Measurements from ENCODE around the gene CALY.

Gene CALY

GRCh38 chr10:133311570-133311969, 25.1 kb downstream of the CALY start:
- Histone ChIP-seq H3K27ac (replicated peaks; ENCODE audit: low read length) (no peak overlapping the region), H2BK15ac (ENCODE audit: low read length) (no peak overlapping the region), H4K8ac (ENCODE audit: low read depth, low read length) (no peak overlapping the region), H3K4me3 (ENCODE audit: low read length in 2 of 2) (no peak overlapping the region), H3K79me1 (ENCODE audit: low read depth, low read length) (peaks cover 21% of the 10 kb centered on the region), H3K18ac (ENCODE audit: low read length) (no peak overlapping the region), H3K14ac (ENCODE audit: low read length) (no peak overlapping the region), H3K23ac (ENCODE audit: low read depth, low read length, poor library complexity) (no peak overlapping the region), H3K9me3 (replicated peaks in 1 of 2; ENCODE audit: control insufficient read depth in 2 of 2, insufficient read depth in 1 of 2, low read depth in 1 of 2, low read length in 2 of 2) (no peaks in the 10 kb centered on the region), H2AK5ac (ENCODE audit: low read depth, low read length) (no peak overlapping the region), H3K9ac (ENCODE audit: low read depth, low read length, poor library complexity) (no peak overlapping the region), H3K4me1 (ENCODE audit: control insufficient read depth in 2 of 2, insufficient read depth in 1 of 2, low read depth in 1 of 2, low read length in 2 of 2) (peaks cover 8 to 12% of the 10 kb centered on the region in 2 donors), H2BK12ac (ENCODE audit: low read length) (no peak overlapping the region), H2BK120ac (ENCODE audit: low read depth, low read length) (no peak overlapping the region), H3K36me3 (replicated peaks in 1 of 2; ENCODE audit: control insufficient read depth in 2 of 2, insufficient read depth in 2 of 2, low read length in 2 of 2) (peaks cover 27 to 41% of the 10 kb centered on the region in 2 donors), H2AFZ (ENCODE audit: low read length) (no peak overlapping the region), H2BK5ac (ENCODE audit: low read length) (no peak overlapping the region), H3K4me2 (ENCODE audit: insufficient read depth, low read length, poor library complexity, severe bottlenecking) (no peak overlapping the region), H3K4ac (ENCODE audit: low read length) (no peak overlapping the region), H4K91ac (ENCODE audit: low read depth, low read length, poor library complexity) (no peak overlapping the region), H3K27me3 (ENCODE audit: control insufficient read depth in 3 of 3, insufficient read depth in 3 of 3, low read depth in 1 of 3, low read length in 3 of 3) (no peaks in the 10 kb centered on the region)
- DNase-seq (ENCODE audit: low spot score), result no peak
- no CpG with 5 or more reads among the region's 10 CpGs for WGBS, 2 donors (ENCODE audit: extremely low coverage in 2 of 2, insufficient read length in 2 of 2, insufficient replicate concordance in 1 of 2)

- H3K4me1 ChIP-seq (ENCODE audit: control insufficient read depth in 2 of 2, insufficient read depth in 1 of 2, low read depth in 1 of 2, low read length in 2 of 2), result peaks cover 8 to 12% of the 10 kb centered on the region in 2 donors
- no peak overlapping the region for H4K8ac ChIP-seq (ENCODE audit: low read depth, low read length)
- H3K4ac ChIP-seq (ENCODE audit: low read length), result no peak overlapping the region
- no peak overlapping the region for H4K91ac ChIP-seq (ENCODE audit: low read depth, low read length, poor library complexity)
- H2AFZ ChIP-seq (ENCODE audit: low read length), result no peak overlapping the region
- no peak overlapping the region for H2AK5ac ChIP-seq (ENCODE audit: low read depth, low read length)
- H3K4me2 ChIP-seq (ENCODE audit: insufficient read depth, low read length, poor library complexity, severe bottlenecking), result no peak overlapping the region
- no peaks in the 10 kb centered on the region for H3K9me3 ChIP-seq (replicated peaks in 1 of 2; ENCODE audit: control insufficient read depth in 2 of 2, insufficient read depth in 1 of 2, low read depth in 1 of 2, low read length in 2 of 2)
- no peak for DNase-seq (ENCODE audit: low spot score)
- peaks cover 23% of the 10 kb centered on the region for H3K79me1 ChIP-seq (ENCODE audit: low read depth, low read length)
- H3K4me3 ChIP-seq (ENCODE audit: low read length in 2 of 2), result no peak overlapping the region
- H2BK15ac ChIP-seq (ENCODE audit: low read length), result no peak overlapping the region
- H3K27ac ChIP-seq (replicated peaks; ENCODE audit: low read length), result no peak overlapping the region
- H3K9ac ChIP-seq (ENCODE audit: low read depth, low read length, poor library complexity), result no peak overlapping the region
- no peak overlapping the region for H3K18ac ChIP-seq (ENCODE audit: low read length)
- no peaks in the 10 kb centered on the region for H3K27me3 ChIP-seq (ENCODE audit: control insufficient read depth in 3 of 3, insufficient read depth in 3 of 3, low read depth in 1 of 3, low read length in 3 of 3)
- no peak overlapping the region for H2BK120ac ChIP-seq (ENCODE audit: low read depth, low read length)
- no peak overlapping the region for H2BK5ac ChIP-seq (ENCODE audit: low read length)
- no peak overlapping the region for H2BK12ac ChIP-seq (ENCODE audit: low read length)
- H3K23ac ChIP-seq (ENCODE audit: low read depth, low read length, poor library complexity), result no peak overlapping the region
- WGBS, 2 donors (ENCODE audit: extremely low coverage in 2 of 2, insufficient read length in 2 of 2, insufficient replicate concordance in 1 of 2), result no CpG with 5 or more reads among the region's 8 CpGs
- no peak overlapping the region for H3K14ac ChIP-seq (ENCODE audit: low read length)
- peaks cover 27 to 41% of the 10 kb centered on the region in 2 donors for H3K36me3 ChIP-seq (replicated peaks in 1 of 2; ENCODE audit: control insufficient read depth in 2 of 2, insufficient read depth in 2 of 2, low read length in 2 of 2)
These were observed 25.9 kb downstream of the CALY start for GRCh38 chr10:133310789-133311188.

GRCh38 chr10:133310399-133310755, 26.3 kb downstream of the CALY start:
- no peak overlapping the region for H4K91ac ChIP-seq (ENCODE audit: low read depth, low read length, poor library complexity)
- no peak overlapping the region for H2AK5ac ChIP-seq (ENCODE audit: low read depth, low read length)
- peak overlapping the region; percentile 40 for H3K23ac ChIP-seq (ENCODE audit: low read depth, low read length, poor library complexity)
- no peak overlapping the region for H3K27ac ChIP-seq (replicated peaks; ENCODE audit: low read length)
- no peak overlapping the region for H3K4me3 ChIP-seq (ENCODE audit: low read length in 2 of 2)
- peaks cover 8 to 12% of the 10 kb centered on the region in 2 donors for H3K4me1 ChIP-seq (ENCODE audit: control insufficient read depth in 2 of 2, insufficient read depth in 1 of 2, low read depth in 1 of 2, low read length in 2 of 2)
- no peak overlapping the region for H2AFZ ChIP-seq (ENCODE audit: low read length)
- peaks cover 27 to 41% of the 10 kb centered on the region in 2 donors for H3K36me3 ChIP-seq (replicated peaks in 1 of 2; ENCODE audit: control insufficient read depth in 2 of 2, insufficient read depth in 2 of 2, low read length in 2 of 2)
- no peak overlapping the region for H2BK120ac ChIP-seq (ENCODE audit: low read depth, low read length)
- H2BK12ac ChIP-seq (ENCODE audit: low read length), result no peak overlapping the region
- H3K9me3 ChIP-seq (replicated peaks in 1 of 2; ENCODE audit: control insufficient read depth in 2 of 2, insufficient read depth in 1 of 2, low read depth in 1 of 2, low read length in 2 of 2), result no peaks in the 10 kb centered on the region
- peaks cover 25% of the 10 kb centered on the region for H3K79me1 ChIP-seq (ENCODE audit: low read depth, low read length)
- H3K14ac ChIP-seq (ENCODE audit: low read length), result no peak overlapping the region
- no peak overlapping the region for H4K8ac ChIP-seq (ENCODE audit: low read depth, low read length)
- H2BK5ac ChIP-seq (ENCODE audit: low read length), result no peak overlapping the region
- no peak for DNase-seq (ENCODE audit: low spot score)
- no peaks in the 10 kb centered on the region for H3K27me3 ChIP-seq (ENCODE audit: control insufficient read depth in 3 of 3, insufficient read depth in 3 of 3, low read depth in 1 of 3, low read length in 3 of 3)
- no CpG with 5 or more reads among the region's 16 CpGs for WGBS, 2 donors (ENCODE audit: extremely low coverage in 2 of 2, insufficient read length in 2 of 2, insufficient replicate concordance in 1 of 2)
- H3K18ac ChIP-seq (ENCODE audit: low read length), result no peak overlapping the region
- H3K9ac ChIP-seq (ENCODE audit: low read depth, low read length, poor library complexity), result peak overlapping the region; percentile 30
- no peak overlapping the region for H2BK15ac ChIP-seq (ENCODE audit: low read length)
- H3K4me2 ChIP-seq (ENCODE audit: insufficient read depth, low read length, poor library complexity, severe bottlenecking), result no peak overlapping the region
- H3K4ac ChIP-seq (ENCODE audit: low read length), result no peak overlapping the region

DNA sequence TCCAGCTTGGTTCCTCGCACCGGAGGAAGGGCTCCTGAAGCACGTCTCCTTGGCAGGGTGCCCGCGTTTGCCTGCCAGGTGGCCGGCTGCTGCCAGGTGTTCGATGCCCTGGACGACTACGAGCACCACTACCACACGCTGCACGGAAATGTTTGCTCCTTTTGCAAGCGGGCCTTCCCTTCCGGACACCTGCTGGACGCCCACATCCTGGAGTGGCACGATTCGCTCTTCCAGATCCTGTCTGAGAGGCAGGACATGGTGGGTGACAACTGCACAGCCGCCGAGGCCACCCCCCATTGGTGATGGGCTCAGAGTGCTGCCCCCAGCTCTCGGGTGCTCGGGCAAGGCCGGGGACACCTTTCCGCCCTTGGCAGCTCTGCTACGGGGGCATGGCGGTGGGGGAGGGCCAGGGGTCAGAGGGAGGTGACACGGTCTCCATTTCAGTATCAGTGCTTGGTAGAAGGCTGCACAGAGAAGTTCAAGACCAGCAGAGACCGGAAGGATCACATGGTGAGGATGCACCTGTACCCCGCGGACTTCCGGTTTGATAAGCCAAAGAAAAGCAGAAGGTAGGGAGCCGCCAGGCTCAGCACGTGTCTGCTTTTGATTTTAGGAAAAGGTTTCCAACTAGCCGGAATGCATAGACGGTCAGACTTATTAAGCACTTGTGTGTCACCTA, 26.8 kb downstream of the CALY start:
- H3K4me2 ChIP-seq (ENCODE audit: insufficient read depth, low read length, poor library complexity, severe bottlenecking), result no peak overlapping the region
- peak overlapping the region; percentile 57 for H3K18ac ChIP-seq (ENCODE audit: low read length)
- H4K8ac ChIP-seq (ENCODE audit: low read depth, low read length), result peak overlapping the region; percentile 65
- H3K9ac ChIP-seq (ENCODE audit: low read depth, low read length, poor library complexity), result no peak overlapping the region
- no CpG with 5 or more reads among the region's 33 CpGs for WGBS, 2 donors (ENCODE audit: extremely low coverage in 2 of 2, insufficient read length in 2 of 2, insufficient replicate concordance in 1 of 2)
- H3K79me1 ChIP-seq (ENCODE audit: low read depth, low read length), result peaks cover 25% of the 10 kb centered on the region
- H2BK120ac ChIP-seq (ENCODE audit: low read depth, low read length), result no peak overlapping the region
- peak overlapping the region; percentile 82 for H3K14ac ChIP-seq (ENCODE audit: low read length)
- no peaks in the 10 kb centered on the region for H3K27me3 ChIP-seq (ENCODE audit: control insufficient read depth in 3 of 3, insufficient read depth in 3 of 3, low read depth in 1 of 3, low read length in 3 of 3)
- peaks cover 8 to 12% of the 10 kb centered on the region in 2 donors for H3K4me1 ChIP-seq (ENCODE audit: control insufficient read depth in 2 of 2, insufficient read depth in 1 of 2, low read depth in 1 of 2, low read length in 2 of 2)
- H3K4ac ChIP-seq (ENCODE audit: low read length), result peak overlapping the region; percentile 23
- H2AK5ac ChIP-seq (ENCODE audit: low read depth, low read length), result peak overlapping the region; percentile 75
- H2BK5ac ChIP-seq (ENCODE audit: low read length), result no peak overlapping the region
- no peak for DNase-seq (ENCODE audit: low spot score)
- H2AFZ ChIP-seq (ENCODE audit: low read length), result no peak overlapping the region
- H3K23ac ChIP-seq (ENCODE audit: low read depth, low read length, poor library complexity), result peak overlapping the region; percentile 93
- H2BK15ac ChIP-seq (ENCODE audit: low read length), result no peak overlapping the region
- no peak overlapping the region for H2BK12ac ChIP-seq (ENCODE audit: low read length)
- no peaks in the 10 kb centered on the region for H3K9me3 ChIP-seq (replicated peaks in 1 of 2; ENCODE audit: control insufficient read depth in 2 of 2, insufficient read depth in 1 of 2, low read depth in 1 of 2, low read length in 2 of 2)
- H3K36me3 ChIP-seq (replicated peaks in 1 of 2; ENCODE audit: control insufficient read depth in 2 of 2, insufficient read depth in 2 of 2, low read length in 2 of 2), result peaks cover 27 to 41% of the 10 kb centered on the region in 2 donors
- peak overlapping the region in 1 of 2 donors; percentile 81 for H3K4me3 ChIP-seq (ENCODE audit: low read length in 2 of 2)
- H4K91ac ChIP-seq (ENCODE audit: low read depth, low read length, poor library complexity), result peak overlapping the region; percentile 12
- no peak overlapping the region for H3K27ac ChIP-seq (replicated peaks; ENCODE audit: low read length)
